ENCODE data around the gene JAZF1. TPM values are rescaled to one million over a fixed set of nuclear protein-coding genes. Genes with fewer than 3 reads are reported as not detected.

The JAZF1 gene
- total and polyA plus RNA-seq, 12 donors, result 6.9 to 42.3 (median 30.0) TPM

GRCh38 chr7:28137463-28137862, 43.1 kb downstream of the JAZF1 start:
- ATAC-seq, result no peak
- 92 to 94% methylated on average over 7 of the region's 7 CpGs for WGBS, 2 donors

GRCh38 chr7:28136885-28137284, 43.7 kb downstream of the JAZF1 start:
- no peaks in the 10 kb centered on the region for H3K36me3 ChIP-seq
- H3K27me3 ChIP-seq, result no peaks in the 10 kb centered on the region
- H3K27ac ChIP-seq, result no peak overlapping the region
- no peak for TF ChIP-seq CTCF (IDR thresholded peaks at IDR 0.05)
- no peak overlapping the region for H3K4me3 ChIP-seq
- WGBS, 2 donors, result 90 to 95% methylated on average over 8 of the region's 8 CpGs
- DNase-seq (no peak), ATAC-seq (peak in 1 of 8 donors; percentile 61)
- intact Hi-C loops (cut with DNase I), result no loop called here
- H3K9me3 ChIP-seq, result no peaks in the 10 kb centered on the region
- H3K4me1 ChIP-seq, result peaks cover 12 to 60% (median 33%) of the 10 kb centered on the region in 9 donors

More at GRCh38 chr7:28137463-28137862, 43.1 kb downstream of the JAZF1 start:
- Histone ChIP-seq H3K27me3 (no peaks in the 10 kb centered on the region), H3K27ac (no peak overlapping the region), H3K9me3 (no peaks in the 10 kb centered on the region), H3K4me1 (peaks cover 12 to 60% (median 33%) of the 10 kb centered on the region in 9 donors), H3K36me3 (no peaks in the 10 kb centered on the region), H3K4me3 (no peak overlapping the region)
- intact Hi-C loops (cut with DNase I), result no loop called here
- TF ChIP-seq CTCF (IDR thresholded peaks at IDR 0.05), result no peak
- no peak for DNase-seq

GRCh38 chr7:28136420-28136819, 44.2 kb downstream of the JAZF1 start:
- H3K36me3 ChIP-seq, result no peaks in the 10 kb centered on the region
- DNase-seq (no peak), ATAC-seq (no peak)
- TF ChIP-seq CTCF (IDR thresholded peaks at IDR 0.05), result no peak
- H3K27ac ChIP-seq, result peak overlapping the region in 2 of 10 donors; percentile 2 to 23
- H3K27me3 ChIP-seq, result no peaks in the 10 kb centered on the region
- 63 to 77% methylated on average over 3 of the region's 3 CpGs for WGBS, 2 donors
- peaks cover 12 to 60% (median 33%) of the 10 kb centered on the region in 9 donors for H3K4me1 ChIP-seq
- intact Hi-C loops (cut with DNase I), result no loop called here
- no peaks in the 10 kb centered on the region for H3K9me3 ChIP-seq
- H3K4me3 ChIP-seq, result no peak overlapping the region

GRCh38 chr7:28135760-28136159, 44.8 kb downstream of the JAZF1 start:
- WGBS, 2 donors, result 52 to 56% methylated on average over 3 of the region's 3 CpGs
- no peaks in the 10 kb centered on the region for H3K36me3 ChIP-seq
- intact Hi-C loops (cut with DNase I), result no loop called here
- H3K4me3 ChIP-seq, result no peak overlapping the region
- ATAC-seq, result peak in 4 of 8 donors; percentile 36 to 56 (median 46)
- H3K9me3 ChIP-seq, result no peaks in the 10 kb centered on the region
- no peaks in the 10 kb centered on the region for H3K27me3 ChIP-seq
- no peak for DNase-seq
- H3K27ac ChIP-seq, result peak overlapping the region in 1 of 10 donors; percentile 23
- peaks cover 12 to 54% (median 31%) of the 10 kb centered on the region in 9 donors for H3K4me1 ChIP-seq
- TF ChIP-seq CTCF (IDR thresholded peaks at IDR 0.05), result no peak
